ELR (cell line): Measurements from ENCODE around the gene TTC22.

ENCODE experiments used
- DNase-seq: peaks from one replicate; pipeline ENCODE4 v3.0.0-alpha.2; 2015; ENCODE audit warnings: low read depth

Gene TTC22

GRCh38 chr1:54800899-54801759 is at the start of gene TTC22:
Gene TTC22 (minus strand): TSS chr1:54801323. CDS start chr1:54801163, 160 bp downstream.
- peak; percentile 20 for DNase-seq

- peak; percentile 96 for DNase-seq
Observed at GRCh38 chr1:54850737-54851136, 49.6 kb upstream of the TTC22 start.

GRCh38 chr1:54850069-54850730 is 49.1 kb upstream of the TTC22 start:
- peak; percentile 39 for DNase-seq

GRCh38 chr1:54849219-54850068 is 48.3 kb upstream of the TTC22 start:
- DNase-seq: no peak

- DNase-seq: no peak
Observed at GRCh38 chr1:54848134-54848948, 47.2 kb upstream of the TTC22 start.

- DNase-seq: no peak
Observed at GRCh38 chr1:54846716-54847284, 45.7 kb upstream of the TTC22 start.

DNA sequence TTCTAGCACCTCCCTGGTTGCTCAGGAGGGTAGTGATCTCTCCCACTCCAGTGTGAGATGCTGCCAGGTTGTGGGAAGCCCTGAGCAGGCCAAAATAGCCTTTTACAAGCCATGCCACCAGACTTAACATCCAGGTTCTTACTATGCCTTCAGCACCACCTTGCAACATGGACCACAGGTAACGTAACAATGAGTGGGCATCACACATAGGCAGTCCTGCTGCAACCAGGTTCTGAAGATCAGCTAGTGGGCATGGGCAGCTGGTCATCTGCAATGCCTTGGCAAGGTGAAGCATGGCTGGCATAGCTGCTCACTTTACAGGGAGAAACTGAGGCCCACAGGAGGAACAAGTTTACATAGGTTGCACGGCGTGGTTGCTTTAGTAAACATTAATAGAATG is 45.2 kb upstream of the TTC22 start:
- DNase-seq: no peak

DNA sequence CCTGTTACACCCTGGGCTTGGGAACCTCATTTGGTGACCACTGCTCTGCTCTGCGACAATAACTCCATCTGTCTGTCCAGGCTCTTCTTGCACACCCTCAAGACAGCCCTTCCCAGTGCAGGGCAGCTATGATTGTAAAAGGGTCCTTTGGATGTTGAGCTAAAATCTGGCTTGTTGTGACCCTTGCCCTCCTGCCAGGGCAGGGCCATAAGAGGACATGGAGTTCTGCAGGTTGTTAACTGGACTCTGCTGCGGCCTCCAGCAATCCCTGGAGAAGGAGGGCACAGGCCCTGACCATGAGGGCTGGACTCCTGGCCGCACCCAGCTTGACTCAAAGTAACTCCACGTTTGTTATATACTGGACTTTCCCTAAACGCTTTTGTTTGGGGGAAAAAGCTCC is 44.6 kb upstream of the TTC22 start:
- DNase-seq: no peak

GRCh38 chr1:54844564-54844963 is 43.4 kb upstream of the TTC22 start:
- no peak for DNase-seq

DNA sequence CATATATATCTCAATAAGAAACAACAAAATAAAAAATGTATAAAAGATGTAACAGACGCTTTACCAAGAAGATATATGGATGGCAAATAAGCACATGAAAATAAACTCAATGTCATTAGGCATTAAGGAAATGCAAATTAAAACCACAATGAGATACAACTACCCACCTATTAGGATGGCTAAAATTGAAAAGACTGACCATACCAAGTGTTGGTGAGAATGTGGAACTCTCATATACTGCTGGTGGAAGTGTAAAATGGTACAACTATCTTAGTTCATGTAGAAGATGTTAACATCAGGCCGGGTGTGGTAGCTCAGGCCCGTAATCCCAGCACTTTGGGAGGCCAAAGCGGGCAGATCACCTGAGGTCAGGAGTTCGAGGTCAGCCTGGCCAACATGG is 42.3 kb upstream of the TTC22 start:
- DNase-seq: no peak

GRCh38 chr1:54842963-54843362 is 41.8 kb upstream of the TTC22 start:
- DNase-seq: no peak

DNA sequence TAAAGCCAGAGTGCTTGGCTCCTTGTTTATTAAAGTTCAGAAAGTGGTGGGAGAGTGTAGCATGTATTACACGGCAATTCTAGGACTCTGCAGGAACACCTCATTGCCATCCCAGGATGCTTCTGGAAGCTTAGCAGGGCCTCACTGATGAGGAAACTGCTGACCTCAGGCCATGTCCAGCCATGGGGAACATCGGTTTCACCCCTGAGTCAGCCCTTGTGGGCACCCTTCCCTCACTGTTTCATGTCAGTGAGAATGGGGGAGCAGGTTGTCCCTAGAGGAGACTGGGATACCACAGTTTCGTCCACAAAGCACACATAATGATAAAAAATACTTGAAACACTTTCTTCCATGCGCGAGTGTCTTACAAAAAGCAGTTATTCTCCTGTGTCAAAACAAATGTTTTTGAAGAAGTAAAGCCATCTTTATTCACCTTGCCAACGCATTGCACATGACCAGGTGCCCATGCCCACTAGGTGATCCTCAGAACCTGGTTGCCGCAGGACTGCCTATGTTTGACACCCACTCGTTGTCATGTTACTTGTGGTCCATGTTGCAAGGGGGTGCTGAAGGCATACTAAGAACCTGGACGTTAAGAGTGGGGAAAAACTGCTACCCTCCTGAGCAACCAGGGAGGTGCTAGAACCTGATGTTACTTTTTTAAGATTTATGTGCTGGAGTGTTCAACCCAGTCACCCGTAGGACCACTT is 41.2 kb upstream of the TTC22 start:
- no peak for DNase-seq

- no peak for DNase-seq
Observed at GRCh38 chr1:54839824-54840223, 38.7 kb upstream of the TTC22 start.

- DNase-seq: no peak
Observed at GRCh38 chr1:54838565-54839180, 37.5 kb upstream of the TTC22 start.

- no peak for DNase-seq
Observed at GRCh38 chr1:54837002-54837853, 36.1 kb upstream of the TTC22 start.

- DNase-seq: no peak
Observed at GRCh38 chr1:54836594-54836993, 35.5 kb upstream of the TTC22 start.

- no peak for DNase-seq
Observed at GRCh38 chr1:54835970-54836369, 34.8 kb upstream of the TTC22 start.

DNA sequence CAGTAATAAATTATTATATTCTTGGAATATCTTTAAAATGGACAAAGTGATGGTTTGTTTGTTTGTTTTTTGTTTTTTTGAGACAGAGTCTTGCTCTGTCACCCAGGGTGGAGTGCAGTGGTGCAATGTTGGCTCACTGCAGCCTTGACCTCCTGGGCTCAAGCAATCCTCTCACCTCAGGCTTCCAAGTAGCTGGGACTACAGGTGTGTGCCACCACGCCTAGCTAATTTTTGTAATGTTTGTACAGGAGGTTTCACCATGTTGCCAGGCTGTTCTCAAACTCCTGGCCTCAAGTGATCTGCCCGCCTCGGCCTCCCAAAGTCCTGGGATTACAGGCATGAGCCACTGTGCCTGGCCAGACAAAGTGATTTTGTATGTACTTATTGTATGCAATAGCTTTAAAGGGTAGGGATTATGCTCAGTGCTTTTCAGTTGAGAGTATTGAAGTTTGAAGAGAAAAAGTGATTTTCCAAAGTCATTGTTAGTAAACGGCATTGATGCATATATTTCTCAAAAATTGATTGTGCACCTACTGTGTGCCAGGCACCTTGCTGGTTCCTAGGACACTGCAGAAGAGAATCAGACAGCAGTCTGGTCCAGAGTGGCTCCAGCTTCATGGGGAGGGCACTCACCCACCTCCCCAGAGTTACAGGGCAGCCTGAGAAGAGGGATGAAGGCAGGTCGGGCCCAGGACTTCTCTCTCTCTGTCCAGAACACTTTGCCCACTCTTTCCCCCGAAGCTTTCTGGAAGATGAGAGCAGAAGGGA is 34.2 kb upstream of the TTC22 start:
- no peak for DNase-seq
